Inflammatory macrophage treated with lipopolysaccharide for 1 hour (primary cell): ENCODE data around the gene KCTD19.
A peak's percentile ranks its signal among the peaks of the same experiment; 100 is the strongest.

Experiments used
- DNase-seq, 2 donors: peaks; one replicate each; pipeline ENCODE4 v3.0.0-alpha.2; 2020 to 2022

Gene KCTD19

GRCh38 chr16:67282447-67282805 is 44.1 kb downstream of the KCTD19 start:
- DNase-seq = no peak

- no peak for DNase-seq
These were observed 44.8 kb downstream of the KCTD19 start for GRCh38 chr16:67281536-67282446.

GRCh38 chr16:67280090-67281015 is 46.2 kb downstream of the KCTD19 start:
- DNase-seq = no peak

- peak; percentile 63 to 74 for DNase-seq
These were observed 47.0 kb downstream of the KCTD19 start, which contains the start of gene PLEKHG4 for GRCh38 chr16:67279296-67280089. TSS of gene PLEKHG4 (plus strand) at chr16:67279532. CDS start at chr16:67280045, 513 bp downstream.

GRCh38 chr16:67278773-67279295 is 47.7 kb downstream of the KCTD19 start:
- peak; percentile 15 to 64 for DNase-seq

- DNase-seq = peak in 1 of 2 donors; percentile 24
These were observed 48.4 kb downstream of the KCTD19 start for GRCh38 chr16:67277999-67278772.

GRCh38 chr16:67277294-67277998 is 49.1 kb downstream of the KCTD19 start:
- peak; percentile 12 to 52 for DNase-seq

GRCh38 chr16:67275321-67275720 is 51.2 kb downstream of the KCTD19 start:
- no peak for DNase-seq

GRCh38 chr16:67271446-67271845 is 55.1 kb downstream of the KCTD19 start:
- DNase-seq = no peak

GRCh38 chr16:67270931-67271338 is 55.6 kb downstream of the KCTD19 start:
- no peak for DNase-seq

GRCh38 chr16:67269766-67270165 is 56.8 kb downstream of the KCTD19 start:
- no peak for DNase-seq

GRCh38 chr16:67268136-67268579 is 58.4 kb downstream of the KCTD19 start:
- no peak for DNase-seq

- DNase-seq = no peak
These were observed 60.7 kb downstream of the KCTD19 start for GRCh38 chr16:67265834-67266233.

- no peak for DNase-seq
These were observed 61.7 kb downstream of the KCTD19 start for GRCh38 chr16:67264866-67265265.

GRCh38 chr16:67264277-67264676 is 62.3 kb downstream of the KCTD19 start:
- no peak for DNase-seq

GRCh38 chr16:67263201-67263600 is 63.3 kb downstream of the KCTD19 start:
- no peak for DNase-seq

- no peak for DNase-seq
These were observed 66.0 kb downstream of the KCTD19 start for GRCh38 chr16:67260426-67261063.

- no peak for DNase-seq
These were observed 66.8 kb downstream of the KCTD19 start for GRCh38 chr16:67259705-67260104.

- DNase-seq = no peak
These were observed 68.2 kb downstream of the KCTD19 start for GRCh38 chr16:67258161-67258835.
